HG02870 (cell line): ENCODE data around the gene RPUSD3.

Source experiments
- ATAC-seq: cut with Tn5 transposase; IDR thresholded peaks from one replicate; pipeline ENCODE4 v1.9.1; 2021; ENCODE audit warnings: mild to moderate bottlenecking, moderate library complexity; ENCODE audit not compliant: unreplicated experiment

Gene RPUSD3

DNA sequence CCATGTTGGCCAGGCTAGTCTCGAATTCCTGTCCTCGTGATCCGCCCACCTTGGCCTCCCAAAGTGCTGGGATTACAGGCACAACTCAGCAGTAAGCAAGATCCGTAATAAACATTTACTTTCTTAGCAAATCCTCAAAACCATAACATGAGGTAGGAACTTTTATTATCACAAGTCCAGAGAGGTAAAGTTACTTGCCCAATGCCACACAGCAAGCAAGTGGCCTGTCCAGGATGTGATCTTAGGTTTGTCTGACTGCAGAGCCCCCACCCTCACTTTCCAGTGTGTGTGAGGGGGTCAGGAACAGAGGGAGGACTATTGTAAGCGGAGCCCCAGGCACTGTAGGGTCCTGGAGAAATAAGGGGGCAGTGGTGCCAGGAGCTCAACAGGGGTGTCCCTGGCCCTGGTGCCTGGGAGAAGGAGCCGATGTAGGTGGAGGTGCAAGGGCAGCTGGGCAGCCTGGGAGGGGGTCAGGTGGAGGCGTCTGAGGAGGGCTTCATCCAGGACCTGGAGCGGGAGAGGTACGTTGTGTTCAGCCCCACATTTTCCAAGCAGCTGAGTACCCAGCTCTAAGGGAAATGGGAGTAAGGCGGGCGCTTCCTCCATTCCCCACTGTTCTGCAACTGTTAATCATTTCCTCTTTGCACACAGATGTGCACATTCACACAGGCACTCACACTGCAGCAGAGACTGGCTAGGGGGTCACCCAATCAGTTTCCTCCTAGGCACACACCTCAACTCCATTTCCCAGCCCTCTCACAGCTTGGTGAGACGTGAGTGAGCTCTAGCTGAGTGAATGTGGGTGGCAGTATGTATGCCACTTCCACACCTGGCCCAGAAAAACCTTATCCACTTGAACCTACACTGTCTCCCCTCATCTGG lies 5.9 kb downstream of the RPUSD3 start:
- no peak for ATAC-seq

GRCh38 chr3:9834520-9835380 lies 9.1 kb downstream of the RPUSD3 start:
- no peak for ATAC-seq

DNA sequence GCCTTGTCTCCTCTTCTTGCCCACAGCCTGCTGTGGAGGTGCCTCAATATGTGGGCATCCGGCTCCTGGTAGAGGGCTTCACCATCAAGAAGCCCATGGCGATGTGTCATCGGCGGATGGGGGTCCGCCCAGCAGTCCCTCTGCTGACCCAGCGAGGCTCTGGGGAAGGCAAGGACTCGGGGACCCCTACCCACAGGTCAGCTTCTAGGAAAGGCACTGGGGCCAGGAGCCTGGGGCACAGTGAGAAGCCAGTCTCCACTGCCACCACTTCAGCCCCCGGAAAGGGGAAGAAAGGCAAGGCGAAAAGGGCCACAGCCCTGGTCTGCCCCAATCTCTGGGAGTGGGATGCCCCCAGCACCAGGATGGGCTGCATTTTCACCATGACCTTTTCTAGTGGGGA lies 10.7 kb downstream of the RPUSD3 start:
- ATAC-seq, result no peak

DNA sequence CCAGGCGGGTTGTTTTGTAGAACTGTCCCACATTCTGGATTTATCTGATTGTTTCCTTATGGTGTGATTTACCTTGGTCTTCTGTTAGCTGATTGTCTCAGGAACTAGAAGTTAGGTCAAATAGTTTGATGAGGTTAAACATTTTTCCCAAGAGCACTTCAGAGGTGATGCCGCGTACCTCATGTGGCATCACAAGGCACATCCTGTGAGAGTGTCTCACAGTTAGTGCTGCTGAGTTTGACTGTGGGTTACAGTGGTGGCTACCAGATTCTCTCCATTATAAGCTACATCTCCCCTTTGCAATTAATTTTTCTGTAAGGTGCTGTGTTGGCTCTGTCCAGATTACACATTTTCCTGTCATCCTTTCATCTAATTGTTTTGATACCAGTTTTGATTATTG lies 12.6 kb downstream of the RPUSD3 start:
- no peak for ATAC-seq

DNA sequence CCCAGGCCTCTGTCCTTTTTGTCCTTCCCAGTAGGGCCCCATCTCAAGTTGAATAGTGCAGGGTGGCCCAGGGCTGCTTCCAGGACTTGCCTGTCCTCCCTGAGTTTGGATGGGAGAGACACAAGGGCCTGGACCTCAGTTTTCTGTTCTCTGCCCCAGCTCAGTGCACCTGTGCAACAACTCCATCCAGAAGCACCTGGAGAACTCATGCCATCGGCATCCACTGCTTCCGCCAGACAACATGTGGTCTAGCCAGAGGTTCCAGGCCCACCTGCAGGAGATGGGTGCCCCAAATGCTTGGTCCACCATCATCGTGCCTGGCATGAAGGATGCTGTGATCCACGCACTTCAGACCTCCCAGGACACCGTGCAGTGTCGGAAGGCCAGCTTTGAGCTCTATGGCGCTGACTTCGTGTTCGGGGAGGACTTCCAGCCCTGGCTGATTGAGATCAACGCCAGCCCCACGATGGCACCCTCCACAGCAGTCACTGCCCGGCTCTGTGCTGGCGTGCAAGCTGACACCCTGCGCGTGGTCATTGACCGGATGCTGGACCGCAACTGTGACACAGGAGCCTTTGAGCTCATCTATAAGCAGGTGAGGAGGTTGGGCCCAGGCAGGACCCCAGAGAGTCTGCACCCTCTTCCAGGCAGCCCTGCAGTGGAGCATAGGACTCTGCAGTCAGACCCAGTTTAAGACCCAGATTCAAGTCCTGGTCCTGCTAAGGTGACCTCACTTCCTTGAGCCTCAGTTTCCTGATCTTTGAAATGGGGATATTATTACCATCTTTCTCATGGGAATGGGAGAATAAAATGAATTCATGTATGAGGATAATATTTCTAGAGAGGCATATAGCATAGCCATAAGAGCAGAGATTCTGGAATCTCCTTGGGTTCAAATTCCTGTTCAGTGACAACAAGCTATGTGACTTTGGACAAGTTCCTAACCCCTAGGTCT lies 14.7 kb downstream of the RPUSD3 start:
- ATAC-seq, result no peak

DNA sequence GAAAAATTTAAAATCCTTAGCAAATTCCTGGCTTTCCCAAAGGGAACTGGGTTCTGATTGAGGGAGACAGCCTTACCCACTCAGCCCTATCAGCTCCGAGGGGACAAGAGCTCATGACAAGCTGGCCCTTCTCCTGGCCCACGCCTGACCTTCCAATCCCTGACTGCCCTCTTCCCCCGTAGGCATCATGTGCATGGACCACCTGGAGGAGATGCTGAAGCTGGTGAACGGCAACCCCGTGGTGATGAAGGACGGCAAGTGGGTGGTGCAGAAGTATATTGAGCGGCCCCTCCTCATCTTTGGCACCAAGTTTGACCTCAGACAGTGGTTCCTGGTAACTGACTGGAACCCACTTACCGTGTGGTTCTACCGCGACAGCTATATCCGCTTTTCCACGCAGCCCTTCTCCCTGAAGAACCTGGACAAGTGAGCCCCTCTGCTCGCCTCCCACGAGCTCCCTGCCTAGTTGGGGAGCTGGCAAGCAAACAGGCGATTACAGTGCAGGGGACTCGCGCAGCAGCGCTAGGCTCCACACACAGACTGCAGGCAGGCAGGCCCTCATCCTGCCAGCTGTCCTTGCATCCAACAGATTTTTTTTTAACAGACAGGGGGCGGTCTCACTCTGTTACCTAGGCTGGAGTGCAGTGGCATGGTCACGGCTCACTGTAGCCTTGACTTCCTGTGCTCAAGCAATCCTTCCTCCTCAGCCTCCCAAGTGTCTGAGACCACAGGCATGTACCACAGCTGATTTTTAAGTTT lies 16.8 kb downstream of the RPUSD3 start:
- no peak for ATAC-seq

DNA sequence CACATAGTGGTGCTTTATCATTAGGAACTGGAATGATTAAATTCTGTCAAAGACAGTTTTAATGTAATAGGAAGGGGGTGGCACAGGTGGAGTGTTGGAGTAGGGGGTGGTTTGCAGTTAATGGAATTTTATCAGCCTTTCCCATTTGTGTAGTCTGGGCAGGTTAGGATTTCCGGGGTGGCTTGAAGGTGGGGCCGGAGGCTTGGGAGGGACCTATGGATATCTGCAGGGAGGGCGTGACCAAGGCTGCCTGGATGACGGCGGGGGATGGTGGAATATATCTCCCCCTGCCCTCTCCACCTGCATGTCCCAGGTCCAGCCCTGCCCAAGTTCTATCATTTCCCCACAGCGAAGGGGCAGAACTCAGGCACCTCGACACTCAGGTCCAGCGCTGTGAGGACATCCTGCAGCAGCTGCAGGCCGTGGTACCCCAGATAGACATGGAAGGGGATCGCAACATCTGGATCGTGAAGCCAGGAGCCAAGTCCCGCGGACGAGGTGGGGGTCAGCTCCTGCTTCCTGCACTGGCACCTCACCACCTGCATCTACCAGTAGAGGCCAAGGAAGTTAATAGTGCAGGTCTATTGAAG lies 18.3 kb downstream of the RPUSD3 start:
- ATAC-seq, result no peak

DNA sequence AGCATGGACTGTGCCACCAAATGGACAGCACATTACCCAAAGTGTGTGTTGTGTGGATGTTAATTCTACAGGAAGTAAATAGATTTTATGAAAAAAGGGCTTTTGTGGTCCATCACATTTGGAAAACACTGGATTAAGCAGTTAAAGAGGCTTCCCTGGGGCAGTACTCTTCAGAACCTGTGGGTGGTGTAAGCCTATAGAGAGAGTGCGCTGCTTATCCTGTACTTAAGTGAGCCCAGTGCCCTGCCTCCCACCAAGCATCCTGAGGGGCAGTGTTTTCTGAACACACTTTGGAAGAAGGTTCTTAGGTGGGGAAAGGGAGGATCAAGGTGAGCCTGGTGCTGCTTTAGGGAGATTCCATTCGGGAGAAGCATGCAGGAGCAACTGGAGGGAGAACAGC lies 22.9 kb downstream of the RPUSD3 start:
- no peak for ATAC-seq

GRCh38 chr3:9820543-9820942 lies 23.3 kb downstream of the RPUSD3 start:
- no peak for ATAC-seq

GRCh38 chr3:9818666-9819335 lies 25.0 kb downstream of the RPUSD3 start:
- no peak for ATAC-seq

DNA sequence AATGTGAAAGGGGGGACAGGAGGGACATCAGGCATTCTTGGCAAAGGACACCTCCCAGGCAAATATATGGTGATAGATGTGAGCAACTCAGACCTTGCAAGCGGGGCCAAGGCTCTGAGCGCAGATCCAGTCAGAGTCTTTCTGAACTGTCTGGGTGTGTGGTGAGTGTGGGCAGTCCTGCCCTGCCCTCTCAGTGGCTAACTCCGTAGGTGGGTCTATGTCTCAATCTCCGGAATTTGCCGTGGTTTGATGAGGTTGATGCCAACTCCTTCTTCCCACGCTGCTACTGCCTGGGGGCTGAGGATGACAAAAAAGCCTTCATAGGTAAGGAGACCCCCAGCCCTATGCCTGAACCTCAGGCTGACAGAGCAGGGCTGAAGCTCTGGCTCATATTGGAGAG lies 26.4 kb downstream of the RPUSD3 start:
- ATAC-seq, result no peak

DNA sequence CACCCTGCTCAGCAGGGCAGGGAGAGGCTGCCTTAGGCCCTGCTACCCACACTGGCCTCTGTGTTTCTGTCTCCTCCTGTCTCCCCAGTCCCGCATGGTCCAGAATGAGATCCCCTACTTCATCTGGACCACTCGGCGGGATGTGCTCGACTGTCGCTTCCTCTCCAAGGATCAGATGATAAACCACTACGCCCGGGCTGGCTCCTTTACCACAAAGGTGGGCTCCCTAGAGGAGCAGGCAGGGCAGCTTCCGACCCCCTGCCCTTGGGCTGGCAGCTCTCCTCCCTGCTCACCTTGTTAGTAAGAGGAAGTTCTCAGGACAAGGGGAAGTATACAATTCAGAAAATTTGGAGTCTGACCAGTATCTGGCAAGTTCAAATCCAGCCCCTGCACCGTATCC lies 27.8 kb downstream of the RPUSD3 start:
- no peak for ATAC-seq

DNA sequence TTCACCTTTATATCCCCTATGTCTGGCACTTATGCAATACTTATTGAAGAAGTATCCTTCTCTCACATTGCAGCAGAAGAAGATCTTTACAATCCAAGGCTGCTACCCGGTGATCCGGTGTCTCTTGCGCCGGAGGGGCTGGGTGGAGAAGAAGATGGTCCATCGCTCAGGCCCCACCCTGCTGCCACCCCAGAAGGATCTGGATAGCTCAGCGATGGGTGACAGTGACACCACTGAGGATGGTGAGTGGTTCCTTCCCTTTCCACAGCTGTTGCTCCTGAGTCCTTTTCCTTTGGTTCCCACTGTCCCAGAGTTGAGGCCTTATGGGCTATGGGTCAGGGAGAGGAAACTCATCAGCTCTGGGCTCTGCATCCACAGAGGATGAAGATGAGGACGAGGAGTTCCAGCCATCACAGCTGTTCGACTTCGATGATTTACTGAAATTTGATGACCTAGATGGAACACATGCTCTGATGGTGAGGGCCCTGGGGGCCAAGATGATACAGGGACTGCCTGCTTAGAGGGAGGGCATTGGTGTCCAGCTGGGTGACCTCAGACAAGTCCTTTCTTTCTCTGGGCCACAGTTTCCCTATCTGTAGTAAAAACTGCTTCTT lies 30.8 kb downstream of the RPUSD3 start:
- ATAC-seq, result no peak

GRCh38 chr3:9810846-9811245 lies 33.0 kb downstream of the RPUSD3 start:
- no peak for ATAC-seq

GRCh38 chr3:9810433-9810770 lies 33.4 kb downstream of the RPUSD3 start:
- ATAC-seq, result no peak

- peak; percentile 45 for ATAC-seq
Observed at GRCh38 chr3:9809615-9810432, 34.0 kb downstream of the RPUSD3 start, which contains the start of gene TTLL3. TTLL3 (plus strand) TSS chr3:9810262; CDS start chr3:9810662, 400 bp downstream.

DNA sequence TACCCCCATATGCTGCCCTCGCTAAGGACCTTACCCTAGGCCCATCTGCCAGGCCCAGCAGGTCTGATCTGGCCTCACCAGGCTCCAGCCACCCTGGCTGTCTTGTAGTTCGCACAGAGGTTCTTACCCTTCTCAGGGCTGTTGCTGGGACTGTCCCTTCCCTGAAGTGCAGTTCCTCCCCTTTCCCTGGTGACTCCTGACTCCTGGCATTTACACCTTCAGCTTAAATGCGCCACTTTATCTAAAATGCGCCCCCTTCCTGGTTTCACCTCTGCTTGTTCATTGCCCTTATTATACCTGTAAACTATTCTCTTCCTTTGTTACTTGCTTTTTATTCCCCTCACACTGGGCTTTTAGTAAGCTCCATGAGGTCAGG lies 34.6 kb downstream of the RPUSD3 start:
- peak; percentile 15 for ATAC-seq
